K562 (cell line): ENCODE data around the gene UTP11. TPM values are rescaled to one million over a fixed set of nuclear protein-coding genes. Genes with fewer than 3 reads are reported as not detected.

Experiments used
- ARID4B ChIP-seq: sonication (generic); formaldehyde crosslinking; IDR thresholded peaks from 2 replicates; pipeline ENCODE4 v1.8.0; 2022; ENCODE audit warnings: mild to moderate bottlenecking, missing genetic modification reagents
- CBFA2T2 ChIP-seq: fragments of 450-650 bp; conservative IDR thresholded peaks from 2 replicates; pipeline ENCODE4 v1.6.1; 2017; ENCODE audit warnings: mild to moderate bottlenecking
- CLOCK ChIP-seq: fragments of 250-450 bp; sonication (Bioruptor Pico); IDR thresholded peaks from 2 replicates; pipeline ENCODE4 v1.4.0; 2020; ENCODE audit warnings: mild to moderate bottlenecking, moderate library complexity, borderline replicate concordance
- DDX20 ChIP-seq: fragments of 450-650 bp; IDR thresholded peaks from 2 replicates; pipeline ENCODE4 v1.6.1; 2016; ENCODE audit warnings: missing genetic modification characterization, low read depth, mild to moderate bottlenecking, missing compliant biosample characterization, moderate library complexity
- DLX4 ChIP-seq: fragments of 250-450 bp; sonication (Bioruptor Pico); IDR thresholded peaks from 2 replicates; pipeline ENCODE4 v1.6.1; 2021; ENCODE audit warnings: mild to moderate bottlenecking
- KDM5B ChIP-seq: fragments of 200-600 bp; sonication (generic); IDR thresholded peaks from 2 replicates; pipeline ENCODE4 v1.6.1; 2012; ENCODE audit warnings: low read depth, mild to moderate bottlenecking, moderate library complexity, low read length, control low read depth, inconsistent platforms; ENCODE audit not compliant: insufficient replicate concordance
- MCM3 ChIP-seq: fragments of 450-650 bp; IDR thresholded peaks from 2 replicates; pipeline ENCODE4 v1.6.1; 2016
- PCBP2 ChIP-seq: fragments of 200-400 bp; formaldehyde crosslinking; IDR thresholded peaks from 2 replicates; pipeline ENCODE4 v1.6.1; 2018; ENCODE audit warnings: low read length, low read depth, mild to moderate bottlenecking, moderate library complexity; ENCODE audit not compliant: poor library complexity, severe bottlenecking
- POLR2B ChIP-seq: fragments of 450-650 bp; IDR thresholded peaks from 2 replicates; pipeline ENCODE4 v1.6.1; 2018; ENCODE audit warnings: low read depth; ENCODE audit not compliant: partially characterized antibody
- TAF15 ChIP-seq: fragments of 200-400 bp; formaldehyde crosslinking; IDR thresholded peaks from 2 replicates; pipeline ENCODE4 v1.6.1; 2017; ENCODE audit warnings: mild to moderate bottlenecking, low read depth, low read length, moderate library complexity
- THAP12 ChIP-seq: fragments of 250-450 bp; sonication (Bioruptor Pico); IDR thresholded peaks from 2 replicates; pipeline ENCODE4 v1.9.0; 2021; ENCODE audit warnings: mild to moderate bottlenecking, inconsistent platforms
- U2AF1 ChIP-seq: fragments of 200-400 bp; formaldehyde crosslinking; optimal IDR thresholded peaks from 2 replicates; pipeline ENCODE3; 2017; ENCODE audit warnings: mild to moderate bottlenecking, low read depth, low read length, moderate library complexity
- USF1 ChIP-seq: sonication (generic); formaldehyde crosslinking; IDR thresholded peaks from 2 replicates; pipeline ENCODE4 v1.9.0; 2022; ENCODE audit warnings: mild to moderate bottlenecking, missing genetic modification reagents
- ZBTB17 ChIP-seq: fragments of 450-650 bp; formaldehyde crosslinking; IDR thresholded peaks from 2 replicates; pipeline ENCODE4 v1.4.0; 2020; ENCODE audit warnings: mild to moderate bottlenecking
- polyA plus RNA-seq, 8 experiments: library from polyadenylated mRNA; depleted of rRNA in 4 of 8; stranded (reverse) in 5 of 8; unstranded in 3 of 8; fragments of >200 nt; fragmentation: Nextera tagmentation in 2 of 8; fragmentation: Illumina TruSeq in 1 of 8; extraction: Ambion mirVana in 2 of 8; extraction: Trizol in 1 of 8; gene quantifications; 2 replicates each; pipeline versions ENCODE4 v1.2.1 to v1.2.3, GENCODE V29; 2011 to 2014; ENCODE audit warnings: inconsistent platforms in 1 of 8, missing spikeins in 1 of 8
- total RNA-seq, 7 experiments: library from RNA; depleted of rRNA in 6 of 7; stranded (reverse); fragments of >200 nt in 6 of 7; fragmentation: Illumina TruSeq in 2 of 7; extraction: Trizol in 2 of 7; gene quantifications; 2 replicates each; pipeline versions ENCODE4 v1.2.1 to v1.2.3, GENCODE V29; 2011 to 2021; ENCODE audit warnings: low replicate concordance in 1 of 7

UTP11 gene
- total and polyA plus RNA-seq, 9 of the 15 experiments (the other 6 are each of a cell fraction or from before 2014, with no cell fraction given), result 91.1 to 378 (median 221) TPM

GRCh38 chr1:38004284-38005108 lies 8.0 kb upstream of the UTP11 start (continued):
- no peak for TF ChIP-seq USF1 (CRISPR knock-in tag)
- TF ChIP-seq KDM5B, result peak; percentile 27
- no peak for TF ChIP-seq U2AF1
- no peak for TF ChIP-seq MCM3
- TF ChIP-seq CBFA2T2, result no peak
- TF ChIP-seq DDX20 (tag), result no peak
- peak; percentile 53; the same call in 1 of the 2 replicates for TF ChIP-seq THAP12 (CRISPR knock-in tag)
- no peak for TF ChIP-seq TAF15
- TF ChIP-seq ARID4B, result peak; percentile 57; the same call in 1 of the 2 replicates
- peak; percentile 41 for TF ChIP-seq POLR2B
- no peak for TF ChIP-seq ZBTB17
- TF ChIP-seq DLX4 (CRISPR knock-in tag), result no peak
- no peak for TF ChIP-seq CLOCK (CRISPR knock-in tag)
- TF ChIP-seq PCBP2, result no peak
